Spleen (tissue), 7 donors: ENCODE measurements around the gene RHBDD1.

Experiments used
- POLR2A ChIP-seq, 3 donors: fragments of 450-650 bp; IDR thresholded peaks; one replicate each; pipeline ENCODE4 v1.5.1; 2017; ENCODE audit warnings: antibody characterized with exemption in 3 of 3, mild to moderate bottlenecking in 1 of 3
- POLR2AphosphoS5 ChIP-seq, 3 donors: sonication (generic); formaldehyde crosslinking; IDR thresholded peaks; one replicate each; pipeline ENCODE4 v1.5.1; 2017; ENCODE audit warnings: antibody characterized with exemption in 3 of 3
- TF ChIP-seq, protein P1 (sequence below), 11 experiments: fragments of 200-600 bp in 7 of 11; fragments of 450-650 bp in 4 of 11; sonication (generic) in 4 of 11; IDR thresholded peaks in 8 of 11; conservative IDR thresholded peaks in 3 of 11; 1 replicate in 7 of 11; 2 replicates in 4 of 11; pipeline versions ENCODE4 v1.4.0 to v1.8.0; 2016 to 2021; ENCODE audit warnings: antibody characterized with exemption in 11 of 11, inconsistent platforms in 4 of 11, mild to moderate bottlenecking in 1 of 11
- donor health status: DM: no; HTN: no; CAD: no; lungs with moderate emphysema.
- donor health status: DM: no; HTN: no; CAD: no.
- donor health status: DM: no; HTN: no; CAD: no.

GRCh38 chr2:226956659-226957058 lies 120.8 kb downstream of the RHBDD1 start:
- TF ChIP-seq POLR2A (IDR thresholded peaks at IDR 0.05) (no peak), POLR2AphosphoS5 (IDR thresholded peaks at IDR 0.05) (no peak)
- TF ChIP-seq, protein P1, sequence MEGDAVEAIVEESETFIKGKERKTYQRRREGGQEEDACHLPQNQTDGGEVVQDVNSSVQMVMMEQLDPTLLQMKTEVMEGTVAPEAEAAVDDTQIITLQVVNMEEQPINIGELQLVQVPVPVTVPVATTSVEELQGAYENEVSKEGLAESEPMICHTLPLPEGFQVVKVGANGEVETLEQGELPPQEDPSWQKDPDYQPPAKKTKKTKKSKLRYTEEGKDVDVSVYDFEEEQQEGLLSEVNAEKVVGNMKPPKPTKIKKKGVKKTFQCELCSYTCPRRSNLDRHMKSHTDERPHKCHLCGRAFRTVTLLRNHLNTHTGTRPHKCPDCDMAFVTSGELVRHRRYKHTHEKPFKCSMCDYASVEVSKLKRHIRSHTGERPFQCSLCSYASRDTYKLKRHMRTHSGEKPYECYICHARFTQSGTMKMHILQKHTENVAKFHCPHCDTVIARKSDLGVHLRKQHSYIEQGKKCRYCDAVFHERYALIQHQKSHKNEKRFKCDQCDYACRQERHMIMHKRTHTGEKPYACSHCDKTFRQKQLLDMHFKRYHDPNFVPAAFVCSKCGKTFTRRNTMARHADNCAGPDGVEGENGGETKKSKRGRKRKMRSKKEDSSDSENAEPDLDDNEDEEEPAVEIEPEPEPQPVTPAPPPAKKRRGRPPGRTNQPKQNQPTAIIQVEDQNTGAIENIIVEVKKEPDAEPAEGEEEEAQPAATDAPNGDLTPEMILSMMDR (IDR thresholded peaks at IDR 0.05 in 8 of 11, conservative IDR thresholded peaks at IDR 0.05 in 3 of 11): no peak
